Measurements from ENCODE around the gene GAB2.

The GAB2 gene

GRCh38 chr11:78244546-78245255 is 172.9 kb downstream of the GAB2 start:
- no peak overlapping the region for H3K4me3 ChIP-seq (ENCODE audit: low read depth, low read length)
- no peaks in the 10 kb centered on the region for H3K4me1 ChIP-seq
- H3K79me2 ChIP-seq = no peaks in the 10 kb centered on the region
- H2AFZ ChIP-seq = no peak overlapping the region
- H3K4me2 ChIP-seq (ENCODE audit: low read length) = no peak overlapping the region
- H3K9ac ChIP-seq = no peak overlapping the region
- no peak for TF ChIP-seq CTCF (IDR thresholded peaks at IDR 0.05)
- H3K27me3 ChIP-seq (ENCODE audit: control insufficient read depth, insufficient read depth, low read length) = no peaks in the 10 kb centered on the region
- no peaks in the 10 kb centered on the region for H3K36me3 ChIP-seq (ENCODE audit: control insufficient read depth, insufficient read depth, low read length)
- H3K27ac ChIP-seq = no peak overlapping the region
- H3K9me3 ChIP-seq (ENCODE audit: control insufficient read depth, low read length) = no peaks in the 10 kb centered on the region

DNA sequence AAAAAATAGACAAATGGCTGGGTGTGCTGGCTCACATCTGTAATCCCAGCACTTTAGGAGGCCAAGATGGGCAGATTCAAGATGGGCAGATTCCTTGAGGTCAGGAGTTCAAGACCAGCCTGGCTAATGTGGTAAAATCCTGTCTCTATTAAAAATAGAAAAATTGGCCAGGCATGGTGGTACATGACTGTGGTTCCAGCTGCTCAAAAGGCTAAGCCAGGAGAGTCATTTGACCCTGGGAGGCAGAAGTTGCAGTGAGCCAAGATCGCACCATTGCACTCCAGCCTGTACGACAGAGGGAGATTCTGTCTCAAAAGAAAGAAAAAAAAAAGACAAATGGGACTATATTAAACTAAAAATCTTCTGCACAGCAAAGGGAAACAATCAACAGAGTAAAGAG is 173.5 kb downstream of the GAB2 start:
- Histone ChIP-seq H3K36me3 (ENCODE audit: control insufficient read depth, insufficient read depth, low read length) (no peaks in the 10 kb centered on the region), H3K4me3 (ENCODE audit: low read depth, low read length) (no peak overlapping the region), H3K4me1 (no peaks in the 10 kb centered on the region), H2AFZ (no peak overlapping the region), H3K79me2 (no peaks in the 10 kb centered on the region), H3K9ac (no peak overlapping the region), H3K27me3 (ENCODE audit: control insufficient read depth, insufficient read depth, low read length) (no peaks in the 10 kb centered on the region), H3K9me3 (ENCODE audit: control insufficient read depth, low read length) (no peaks in the 10 kb centered on the region), H3K27ac (no peak overlapping the region), H3K4me2 (ENCODE audit: low read length) (no peak overlapping the region)
- TF ChIP-seq CTCF (IDR thresholded peaks at IDR 0.05) = no peak

- Histone ChIP-seq H3K4me1 (no peaks in the 10 kb centered on the region), H3K4me3 (ENCODE audit: low read depth, low read length) (no peak overlapping the region), H3K9ac (no peak overlapping the region), H2AFZ (no peak overlapping the region), H3K36me3 (ENCODE audit: control insufficient read depth, insufficient read depth, low read length) (no peaks in the 10 kb centered on the region), H3K27ac (no peak overlapping the region), H3K4me2 (ENCODE audit: low read length) (no peak overlapping the region), H3K79me2 (no peaks in the 10 kb centered on the region), H3K9me3 (ENCODE audit: control insufficient read depth, low read length) (no peaks in the 10 kb centered on the region), H3K27me3 (ENCODE audit: control insufficient read depth, insufficient read depth, low read length) (no peaks in the 10 kb centered on the region)
- TF ChIP-seq CTCF (IDR thresholded peaks at IDR 0.05) = no peak
Measured at GRCh38 chr11:78241475-78241874, 176.1 kb downstream of the GAB2 start.

DNA sequence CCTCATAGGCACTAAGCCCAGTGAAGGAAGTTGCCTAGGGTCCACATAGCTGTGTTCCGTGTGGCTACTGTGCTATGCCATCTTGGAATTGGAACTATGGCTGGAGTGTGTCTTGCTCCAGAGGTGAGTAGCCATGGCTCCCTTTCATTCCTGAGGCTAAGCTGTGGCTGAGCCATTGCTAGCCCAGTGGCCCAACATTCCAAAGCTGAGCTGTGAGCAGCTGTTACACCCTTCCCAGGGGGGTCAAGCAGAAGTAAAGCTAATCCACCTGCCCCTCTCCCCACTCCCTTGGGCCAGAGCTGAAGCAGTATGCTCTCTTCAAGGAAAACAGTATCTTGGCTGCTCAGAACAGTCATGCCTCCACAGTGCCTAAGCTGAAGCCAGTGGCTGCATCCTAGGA is 177.8 kb downstream of the GAB2 start:
- H2AFZ ChIP-seq = no peak overlapping the region
- H3K4me2 ChIP-seq (ENCODE audit: low read length) = no peak overlapping the region
- H3K4me3 ChIP-seq (ENCODE audit: low read depth, low read length) = no peak overlapping the region
- no peak overlapping the region for H3K27ac ChIP-seq
- no peak for TF ChIP-seq CTCF (IDR thresholded peaks at IDR 0.05)
- H3K36me3 ChIP-seq (ENCODE audit: control insufficient read depth, insufficient read depth, low read length) = no peaks in the 10 kb centered on the region
- H3K27me3 ChIP-seq (ENCODE audit: control insufficient read depth, insufficient read depth, low read length) = no peaks in the 10 kb centered on the region
- no peaks in the 10 kb centered on the region for H3K79me2 ChIP-seq
- no peaks in the 10 kb centered on the region for H3K9me3 ChIP-seq (ENCODE audit: control insufficient read depth, low read length)
- no peaks in the 10 kb centered on the region for H3K4me1 ChIP-seq
- no peak overlapping the region for H3K9ac ChIP-seq
